Activated T-cell treated with anti-CD3 and anti-CD28 coated beads, Interleukin-2, amount 50 U/mL, for 1 hour (primary cell): ENCODE data around the gene UBE3C.
"Not testable (repeated sequence)": the region's sequence is repeated elsewhere in the genome, so short reads cannot be mapped to it uniquely, and the experiment has no call there.

Source experiments
- DNase-seq: peaks from one replicate; pipeline ENCODE4 v3.0.0-alpha.2; 2020

The UBE3C gene

DNA sequence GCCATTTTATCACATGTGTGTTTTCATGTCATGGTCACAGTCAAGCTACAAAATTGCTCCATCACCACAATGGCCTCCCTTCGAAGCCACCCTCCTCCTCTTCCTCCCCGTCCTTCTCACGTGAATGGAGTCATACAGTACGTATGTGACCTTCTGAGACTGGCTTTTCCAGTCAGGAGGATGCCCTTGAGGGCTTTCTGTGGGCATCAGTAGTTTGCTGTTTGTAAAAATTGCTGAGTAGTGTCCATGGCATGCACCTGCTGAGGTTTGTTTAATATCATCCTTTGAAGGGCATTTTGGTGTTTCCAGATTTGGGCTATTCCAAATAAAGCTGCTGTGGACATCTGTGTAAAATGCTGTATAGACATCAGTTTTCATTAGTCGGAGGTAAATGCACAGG, 5.9 kb upstream of the UBE3C start:
- no peak for DNase-seq

DNA sequence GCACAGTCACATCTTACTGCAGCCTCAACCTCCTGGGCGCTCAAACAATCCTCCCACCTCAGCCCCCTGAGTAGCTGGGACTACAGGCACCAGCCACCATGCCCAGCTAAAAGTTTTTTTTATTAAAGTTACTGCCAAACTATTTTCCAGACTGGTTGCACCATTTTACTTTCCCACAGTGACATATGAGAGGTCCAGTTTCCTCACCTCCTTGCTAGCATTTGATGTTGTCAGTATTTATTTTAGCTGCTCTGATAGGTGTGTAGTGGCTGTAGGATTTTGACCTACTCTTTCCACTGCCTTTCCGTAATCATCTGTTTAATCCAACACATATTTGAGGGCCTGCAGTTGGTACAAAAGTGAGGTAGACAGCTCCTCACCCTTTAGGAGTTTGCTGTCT, 5.4 kb upstream of the UBE3C start:
- DNase-seq = no peak

DNA sequence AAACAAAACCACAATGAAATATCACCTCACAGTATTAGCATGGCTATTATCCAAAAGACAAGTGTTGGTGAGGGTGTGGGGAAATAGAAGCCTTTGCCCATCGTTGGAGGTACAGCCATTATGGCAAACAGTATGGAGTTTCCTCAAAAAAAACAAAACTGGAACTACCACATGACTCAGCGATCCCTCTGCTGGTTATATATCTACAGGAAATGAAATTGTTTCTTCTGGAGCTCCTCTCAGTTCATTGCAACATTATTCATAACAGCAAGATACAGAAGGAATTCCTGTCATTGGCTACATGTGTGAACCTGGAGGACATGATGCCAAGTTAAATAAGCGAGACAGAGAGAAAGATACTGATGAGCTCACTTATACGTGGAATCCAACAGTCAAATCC, 2.4 kb upstream of the UBE3C start:
- DNase-seq = no peak

DNA sequence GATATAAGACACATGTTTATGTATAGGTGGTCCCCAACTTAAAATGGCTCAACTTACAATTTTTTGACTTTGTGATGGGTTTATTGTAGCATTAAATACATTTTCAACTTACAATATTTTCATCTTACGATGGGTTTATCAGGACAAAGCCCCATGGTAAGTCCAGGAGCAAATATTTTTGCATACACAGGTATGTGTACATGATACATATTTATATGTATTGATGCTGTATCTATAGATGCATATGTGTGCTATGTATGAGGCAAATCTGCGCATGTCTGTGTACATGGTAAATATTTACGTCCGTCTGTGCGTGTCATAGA, 664 bp upstream of the UBE3C start:
- DNase-seq = no peak

DNA sequence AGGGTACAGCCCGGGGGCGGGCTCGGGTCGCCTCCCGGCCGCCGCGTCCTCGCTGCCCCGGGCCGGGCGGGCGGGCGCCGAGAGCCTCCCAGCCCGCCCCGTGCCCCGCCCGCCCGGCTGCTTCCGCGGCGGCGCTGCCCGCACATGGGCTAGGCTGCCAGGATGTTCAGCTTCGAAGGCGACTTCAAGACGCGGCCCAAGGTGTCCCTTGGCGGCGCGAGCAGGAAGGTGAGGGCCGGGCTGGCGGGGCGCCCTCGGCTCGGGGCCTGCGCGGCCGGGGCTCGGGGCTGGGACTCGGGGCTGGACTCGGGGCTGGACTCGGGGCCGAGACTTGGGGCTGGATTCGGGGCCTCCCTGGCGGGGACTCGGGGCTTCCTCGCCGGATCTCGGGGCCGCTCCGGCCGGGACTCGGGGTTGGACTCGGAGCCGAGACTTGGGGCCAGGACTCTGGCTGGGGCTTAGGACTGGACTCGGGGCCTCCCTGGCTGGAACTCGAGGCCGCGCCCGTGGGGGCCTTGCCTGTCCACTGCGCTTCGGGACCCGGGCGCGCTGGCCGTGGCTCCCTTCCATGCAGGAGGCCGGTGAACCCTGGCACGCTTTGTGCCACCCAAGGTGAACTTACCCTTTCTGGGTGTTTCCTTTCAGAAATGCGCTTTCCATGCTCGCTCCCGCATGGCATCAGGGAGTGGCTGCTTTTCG, 534 bp downstream of the UBE3C start:
- DNase-seq = no peak

DNA sequence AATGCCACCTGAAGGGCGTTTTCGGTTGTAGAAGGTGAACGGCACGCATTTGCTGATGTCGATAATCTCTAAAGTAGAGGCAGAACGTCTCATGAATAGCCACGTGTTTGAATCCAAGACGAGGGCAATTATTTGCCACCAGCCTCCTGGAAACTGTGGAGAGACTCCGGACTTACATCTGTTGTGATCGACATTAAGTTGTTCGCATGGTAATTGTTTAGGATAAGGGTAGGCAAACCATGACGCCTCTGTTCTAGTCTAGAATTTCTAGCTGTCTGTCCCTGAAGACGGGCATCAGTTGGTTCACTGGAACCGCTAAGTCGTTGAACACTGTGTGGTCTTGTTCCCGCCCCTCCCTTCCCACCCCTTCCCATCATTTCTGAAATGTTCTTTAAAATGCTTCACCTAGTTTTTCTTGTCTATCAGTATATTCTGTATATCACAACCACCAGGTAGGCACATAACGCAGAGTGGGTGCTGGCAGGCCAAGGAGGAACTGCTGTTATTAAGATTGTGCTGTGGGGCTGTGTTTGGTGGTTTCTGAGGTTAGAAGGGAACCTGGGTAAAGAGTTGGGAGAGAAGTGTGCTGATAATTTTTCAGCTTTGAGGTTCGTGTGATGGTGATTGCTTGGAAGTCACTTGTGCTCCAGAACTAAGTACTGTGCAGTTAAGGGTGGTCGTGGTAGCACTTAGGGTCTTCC, 1.2 kb downstream of the UBE3C start:
- no peak for DNase-seq

DNA sequence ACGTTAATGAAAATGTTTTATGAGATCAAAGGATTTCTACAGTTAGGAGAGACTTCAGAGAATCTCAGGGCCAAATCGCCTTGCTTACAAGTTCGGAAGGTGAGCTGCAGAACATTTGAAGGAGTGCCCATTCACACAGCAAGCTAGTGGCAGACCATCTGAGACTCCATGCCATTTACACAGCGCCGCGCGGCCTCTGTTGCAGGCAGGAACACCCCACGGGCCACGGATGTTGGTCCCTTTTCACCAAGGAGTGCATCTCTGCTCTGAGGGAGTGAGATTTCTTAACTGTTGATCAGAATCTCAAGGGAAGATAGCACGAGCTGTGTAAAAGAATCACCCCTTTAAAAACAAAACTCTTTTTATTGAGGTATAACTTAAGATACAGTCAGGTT, 1.8 kb downstream of the UBE3C start:
- DNase-seq = no peak

DNA sequence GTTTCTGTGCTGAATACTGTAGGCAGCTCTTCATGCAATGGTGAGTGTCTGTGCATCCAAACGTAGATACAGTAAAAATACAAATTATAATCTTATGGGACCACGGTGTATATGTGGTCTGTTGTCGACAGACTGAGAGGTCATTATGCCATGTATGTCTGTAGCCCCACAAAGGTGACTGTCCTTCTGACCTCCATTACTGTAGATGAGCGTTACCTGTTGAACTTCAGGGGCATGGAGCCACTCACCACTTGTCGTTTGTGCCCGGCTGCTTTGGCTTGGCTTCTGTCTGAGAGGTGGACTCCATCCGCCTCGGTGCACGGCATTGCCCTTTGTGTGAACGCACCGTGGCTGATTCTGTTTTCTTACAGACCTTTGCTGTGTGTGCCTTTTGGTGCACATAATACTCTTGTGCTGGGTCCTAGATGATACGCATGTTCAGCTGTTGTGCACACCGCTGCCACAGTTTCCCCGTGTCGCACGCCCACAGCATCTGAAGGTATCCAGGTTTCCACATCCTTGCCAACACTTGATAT, 2.9 kb downstream of the UBE3C start:
- DNase-seq = no peak

DNA sequence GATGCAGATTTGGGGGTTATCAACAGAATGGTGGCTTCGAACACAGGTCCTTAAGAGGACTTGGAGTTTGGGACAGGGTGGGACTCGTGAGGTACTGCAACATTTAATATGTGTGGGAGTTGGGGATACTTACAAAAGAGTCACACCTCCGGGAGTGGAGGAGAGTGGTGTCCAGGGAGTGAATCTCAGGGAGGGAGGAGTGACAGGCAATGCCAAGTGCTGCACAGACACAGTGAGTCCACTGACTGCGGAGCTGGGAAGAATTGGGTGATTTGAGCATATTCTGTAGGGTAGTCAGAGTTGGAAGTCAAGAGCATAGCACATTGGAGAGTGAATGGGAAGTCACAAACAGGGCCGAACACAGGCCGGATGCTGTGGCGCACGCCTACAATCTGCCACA, 5.1 kb downstream of the UBE3C start:
- no peak for DNase-seq

DNA sequence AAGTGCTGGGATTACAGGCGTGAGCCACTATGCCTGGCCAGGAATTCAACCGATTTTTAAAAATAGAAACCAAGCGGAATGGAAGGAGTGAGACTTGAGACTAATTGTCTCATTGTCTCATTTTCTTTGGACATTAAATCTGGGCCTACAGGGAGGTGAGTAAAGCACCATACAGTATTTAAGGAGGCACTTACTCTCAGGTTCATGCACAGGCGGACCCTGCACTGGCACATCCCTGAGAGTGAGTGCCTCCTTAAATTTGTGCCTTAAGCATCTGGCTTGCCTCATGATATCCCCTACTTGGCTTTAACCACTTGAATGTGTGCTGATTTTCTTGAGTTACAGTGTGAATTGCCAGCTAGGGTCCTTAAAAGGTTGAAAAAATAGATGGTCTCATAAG, 10.6 kb downstream of the UBE3C start:
- no peak for DNase-seq

DNA sequence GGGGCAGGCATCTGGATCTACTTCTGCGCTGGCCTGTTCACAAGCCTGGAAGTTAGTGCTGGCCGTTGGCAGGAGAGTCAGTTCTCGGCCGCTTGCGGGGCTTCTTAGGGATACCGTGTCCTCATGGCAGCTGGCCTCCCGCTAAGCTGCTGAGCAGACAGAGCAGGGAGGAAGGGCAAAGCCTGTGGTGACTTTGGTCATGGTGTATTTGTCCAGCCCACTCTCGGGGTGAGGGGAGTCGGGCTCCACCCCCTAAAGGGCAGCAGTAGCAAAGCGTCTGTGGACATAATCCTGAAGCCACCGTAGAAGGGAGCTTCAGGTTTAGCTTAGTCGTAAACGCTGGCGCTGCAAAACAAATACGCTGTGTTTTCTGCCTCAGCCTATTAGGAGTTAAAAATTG, 12.2 kb downstream of the UBE3C start:
- DNase-seq = no peak

DNA sequence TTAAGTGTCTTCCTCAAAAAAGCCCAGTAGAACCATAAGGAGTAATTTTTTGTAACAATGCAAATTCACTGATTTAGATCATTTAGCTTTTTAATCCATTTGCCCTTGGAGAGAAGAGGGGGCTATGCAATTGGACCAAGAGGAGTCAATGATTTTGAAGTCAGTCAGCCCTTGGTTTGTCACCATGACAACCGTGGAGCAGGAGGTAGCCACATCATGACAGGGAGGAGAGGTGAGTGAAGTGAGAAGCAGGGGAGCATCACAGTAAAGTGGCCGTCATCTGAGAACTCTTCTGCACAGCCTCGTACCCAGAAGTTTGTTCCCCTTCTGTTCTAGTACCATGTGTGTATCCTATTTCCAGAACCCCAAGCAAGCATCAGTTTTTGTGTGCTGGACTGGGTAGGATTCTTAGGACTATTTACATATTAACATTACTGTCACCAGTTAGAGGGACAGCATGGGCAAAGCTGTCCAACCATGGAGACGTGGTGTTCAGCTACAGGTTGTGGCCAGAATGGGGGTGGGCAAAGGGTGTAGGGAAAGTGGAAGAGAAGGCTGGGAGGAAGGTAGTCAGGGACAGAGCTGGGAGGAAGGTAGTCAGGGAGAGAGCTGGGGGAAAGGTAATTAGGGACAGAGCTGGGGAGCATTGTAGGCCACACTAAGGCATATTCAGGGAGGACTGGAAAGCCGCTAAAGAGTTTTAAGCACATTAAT, 13.1 kb downstream of the UBE3C start:
- DNase-seq = no peak

DNA sequence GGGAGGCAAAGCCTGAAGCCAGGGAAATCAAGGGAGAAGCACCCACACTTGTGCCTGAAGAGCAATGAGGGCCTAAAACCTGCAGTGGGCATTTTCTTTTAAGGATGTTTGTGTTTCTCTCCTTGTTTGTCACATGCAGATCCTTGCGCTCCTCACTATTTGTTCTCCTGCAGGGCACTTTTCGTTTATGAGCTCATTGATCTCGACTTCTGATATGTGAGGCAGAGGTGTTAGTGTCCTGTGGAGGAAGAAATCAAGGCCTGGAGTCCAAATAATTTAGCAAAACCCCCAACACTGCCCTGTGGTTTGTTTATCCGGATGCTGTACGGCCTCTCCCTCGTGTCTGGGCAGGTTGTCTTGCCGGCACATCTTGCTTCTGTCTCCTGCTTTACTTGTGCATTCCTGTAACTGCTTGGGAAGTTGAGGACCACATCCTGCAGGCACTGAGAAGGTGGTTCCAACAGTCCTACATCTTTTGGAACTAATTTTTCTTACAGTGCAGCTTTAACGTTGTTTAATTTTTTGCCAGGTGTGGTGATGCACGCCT, 13.7 kb downstream of the UBE3C start:
- no peak for DNase-seq

DNA sequence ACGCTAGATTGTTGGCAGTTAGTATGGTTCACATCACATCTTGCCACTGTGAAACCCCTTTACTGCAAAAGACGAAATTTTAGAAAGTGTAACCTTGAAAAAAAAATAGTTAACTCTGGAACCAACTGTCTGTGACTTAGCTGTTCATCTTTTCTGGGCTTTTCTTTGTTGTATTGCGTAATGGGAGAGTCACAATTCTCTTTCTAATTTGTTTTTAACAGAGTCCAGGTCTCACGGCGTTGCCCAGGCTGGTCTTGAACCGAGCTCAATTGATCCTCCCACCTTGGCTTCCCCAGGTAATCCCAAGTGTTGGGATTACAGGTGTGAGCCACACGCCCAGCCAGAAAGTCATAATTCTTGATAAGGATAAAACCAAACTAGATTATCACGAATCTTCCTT, 14.5 kb downstream of the UBE3C start:
- DNase-seq = no peak

DNA sequence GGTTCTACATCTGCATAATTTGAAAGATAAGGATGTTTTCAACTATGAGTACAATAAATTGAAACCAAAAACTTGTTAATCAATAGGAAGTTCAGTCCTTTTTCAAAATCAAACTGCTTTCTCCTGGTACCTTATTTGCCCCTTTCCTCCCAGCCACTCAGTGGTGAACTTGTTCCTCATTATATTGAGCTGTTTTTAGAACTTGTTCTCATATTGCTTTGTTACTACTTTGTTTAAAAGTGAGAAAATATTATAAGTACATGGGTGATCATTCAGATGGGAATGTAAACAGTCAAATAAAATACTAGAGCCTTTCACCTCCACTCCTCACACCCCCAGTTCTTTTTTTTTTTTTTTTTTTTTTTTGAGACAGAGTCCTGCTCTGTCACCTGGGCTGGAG, 17.2 kb downstream of the UBE3C start:
- no peak for DNase-seq

DNA sequence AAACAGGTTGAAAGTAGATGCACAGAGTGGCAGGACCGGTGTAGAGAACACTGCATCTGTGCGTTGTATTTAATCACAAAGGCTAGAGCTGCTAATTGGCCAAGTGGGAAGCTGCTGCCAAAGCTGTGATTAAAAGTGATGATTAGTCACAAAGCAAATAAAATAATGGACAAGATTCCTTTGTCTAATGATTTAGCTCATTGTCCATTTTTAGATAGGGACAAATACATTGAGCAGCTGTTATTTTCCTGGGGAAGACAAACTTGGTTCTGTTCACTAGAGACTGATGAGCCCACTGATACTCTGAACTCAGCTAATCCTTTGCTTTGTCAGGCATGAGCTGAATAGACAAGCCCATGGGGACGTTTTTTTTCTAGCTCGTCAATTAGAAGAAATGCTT, 19.7 kb downstream of the UBE3C start:
- no peak for DNase-seq

DNA sequence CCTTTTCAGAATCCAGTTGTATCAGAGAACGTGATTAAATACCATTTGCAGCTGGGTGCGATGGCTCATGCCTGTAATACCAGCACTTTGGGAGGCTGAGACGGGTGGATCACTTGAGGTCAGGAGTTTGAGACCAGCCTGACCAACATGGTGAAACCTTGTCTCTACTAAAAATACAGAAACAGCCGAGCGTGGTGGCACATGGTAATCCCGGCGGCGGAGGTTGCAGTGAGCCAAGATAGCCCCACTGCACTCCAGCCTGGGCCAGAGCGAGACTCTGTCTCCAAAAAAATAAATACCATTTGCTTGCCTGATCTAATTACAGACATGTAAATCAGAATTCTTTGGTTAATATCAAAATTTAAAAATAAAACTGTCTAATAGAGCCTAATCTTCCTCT, 20.8 kb downstream of the UBE3C start:
- not testable (repeated sequence) for DNase-seq

DNA sequence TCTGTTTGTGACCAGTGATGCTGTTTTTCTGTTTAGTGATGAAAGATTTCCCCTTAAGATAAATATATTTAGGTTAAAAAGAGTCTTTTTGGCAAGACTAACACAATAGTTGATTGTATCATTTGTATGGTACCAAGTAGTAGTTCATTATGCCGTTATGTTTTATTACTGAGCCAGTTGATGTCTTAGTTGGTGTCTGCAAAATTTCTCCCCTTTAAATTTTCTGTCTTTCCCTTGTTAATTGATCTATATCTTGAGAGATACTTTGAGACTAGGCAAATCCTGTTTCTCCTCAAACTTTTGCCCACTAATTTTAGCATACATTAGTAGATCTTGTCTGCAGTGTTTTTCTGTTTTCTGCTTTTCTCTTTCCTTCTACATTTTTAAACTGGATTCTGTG, 21.7 kb downstream of the UBE3C start:
- DNase-seq = no peak

DNA sequence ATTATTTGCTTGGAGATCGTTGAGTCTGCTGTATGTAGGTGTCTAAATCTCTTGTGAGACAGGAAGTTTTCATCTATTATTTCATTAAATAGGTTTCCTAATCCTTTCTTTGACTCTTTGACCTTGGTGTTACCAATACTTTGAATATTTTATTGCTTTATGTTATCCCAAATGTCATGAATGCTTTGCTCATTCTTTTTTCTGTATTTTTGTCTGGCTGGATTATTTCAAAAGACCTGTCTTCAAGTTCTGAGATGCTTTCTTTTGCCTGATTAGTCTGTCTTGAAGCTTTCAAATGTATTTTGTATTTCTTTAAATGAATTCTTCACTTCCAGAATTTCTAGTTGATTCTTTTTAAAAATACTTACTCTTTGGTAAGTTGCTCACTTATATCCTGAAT, 27.3 kb downstream of the UBE3C start:
- DNase-seq = no peak

DNA sequence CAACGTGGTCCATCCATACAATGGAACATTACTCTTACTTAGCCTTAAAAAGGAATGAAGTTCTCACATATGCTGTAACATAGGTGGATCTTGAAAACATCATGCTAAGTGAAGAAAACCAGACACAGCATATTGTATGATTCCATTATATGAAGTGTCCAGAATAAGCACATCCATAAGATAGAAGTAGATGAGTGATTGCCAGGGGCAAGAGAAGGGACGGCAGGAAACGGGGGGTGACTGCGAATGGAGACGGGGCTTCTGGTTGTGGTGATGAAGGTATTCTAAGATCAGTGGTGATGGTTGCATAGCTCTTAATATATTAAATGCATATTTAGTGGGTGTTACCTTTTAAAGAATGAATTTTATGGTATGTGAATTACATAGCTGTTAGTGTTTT, 29.8 kb downstream of the UBE3C start:
- DNase-seq = no peak

DNA sequence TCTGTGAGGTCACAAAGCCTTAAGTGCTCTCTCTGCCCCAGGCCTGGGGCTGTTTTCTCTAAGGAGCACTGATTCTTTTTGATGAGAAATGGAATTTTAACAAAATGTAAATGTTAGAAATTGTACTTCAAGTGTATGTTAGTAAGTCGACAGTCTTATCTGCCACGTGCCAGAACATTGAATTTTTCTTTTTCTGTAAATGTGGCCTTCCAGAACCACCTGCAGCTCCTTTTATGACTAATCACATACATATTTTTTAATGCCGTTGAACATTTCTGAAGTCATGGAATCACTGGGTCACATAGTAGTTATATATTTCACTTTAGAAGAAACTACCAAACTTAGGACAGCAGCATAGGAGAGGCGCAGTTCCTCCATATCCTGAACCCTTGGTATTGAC, 38.0 kb downstream of the UBE3C start:
- no peak for DNase-seq

DNA sequence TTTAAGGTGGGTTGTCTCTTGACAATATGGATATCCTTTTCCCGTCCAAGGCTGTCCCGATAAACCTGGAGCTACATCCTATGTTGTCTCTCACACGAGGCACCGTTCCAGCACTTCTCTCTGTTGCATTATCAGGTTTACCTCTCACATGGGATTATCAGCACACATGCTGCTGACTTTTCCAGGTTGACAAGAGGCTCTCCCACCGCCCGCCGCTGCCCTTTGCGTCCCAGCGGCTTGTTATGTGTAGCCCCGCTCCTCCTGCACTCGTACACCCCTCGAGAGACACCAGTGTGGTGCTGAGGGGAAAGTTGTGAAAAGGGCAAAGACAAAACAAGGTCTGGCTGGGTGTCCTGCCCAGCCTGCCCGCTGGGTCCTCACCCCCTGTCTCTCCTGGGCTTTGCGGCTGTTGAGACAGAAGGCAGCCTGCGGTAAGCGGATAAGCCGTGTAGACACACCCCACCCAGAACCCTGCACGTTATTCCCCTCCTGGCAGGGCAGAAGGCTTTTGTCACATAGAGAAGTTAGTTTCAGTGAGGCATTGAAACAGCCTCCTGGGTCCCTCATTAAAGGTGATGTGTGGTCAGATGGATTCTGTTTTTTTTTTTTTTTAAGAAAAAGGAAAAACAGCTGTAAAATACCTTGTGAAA, 38.7 kb downstream of the UBE3C start:
- DNase-seq = no peak

DNA sequence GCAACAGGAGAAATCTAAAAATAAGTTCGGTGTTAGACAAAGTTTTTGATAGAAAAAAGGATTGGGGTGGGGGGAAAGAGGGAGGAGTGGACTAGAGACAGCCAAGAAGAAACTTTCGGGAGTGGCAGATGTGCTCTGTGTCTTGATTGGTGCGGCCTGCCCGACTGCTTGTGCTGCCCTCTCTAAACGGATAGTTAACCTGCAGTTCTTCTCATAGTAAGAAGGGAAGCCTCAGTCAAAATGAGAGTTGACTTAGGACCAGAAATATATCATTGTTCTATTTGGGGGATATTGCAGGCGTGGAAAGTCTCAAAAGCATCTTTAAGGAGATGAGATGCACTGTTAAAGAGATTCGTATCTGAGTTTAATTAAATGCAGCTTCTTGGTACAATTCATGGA, 39.3 kb downstream of the UBE3C start:
- no peak for DNase-seq

DNA sequence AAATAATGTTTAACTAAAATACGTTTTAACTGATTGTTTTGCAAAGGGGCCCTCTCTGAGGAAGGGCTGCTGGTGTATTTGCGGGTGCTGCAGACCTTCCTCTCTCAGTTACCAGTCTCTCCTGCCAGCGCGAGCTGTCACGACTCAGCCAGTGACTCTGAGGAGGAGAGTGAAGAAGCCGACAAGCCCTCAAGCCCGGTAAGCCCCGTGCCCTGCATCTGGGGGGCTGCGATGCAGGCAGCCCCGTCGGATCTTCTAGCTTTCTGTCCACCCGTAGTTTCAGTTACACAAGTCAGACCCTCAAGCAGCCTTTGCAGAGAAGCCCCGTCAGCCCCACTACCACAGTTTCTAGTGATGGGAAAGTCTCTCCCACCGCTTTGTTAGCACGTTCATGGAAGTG, 45.1 kb downstream of the UBE3C start:
- DNase-seq = no peak
